AG04450 (cell line): ENCODE data around the gene C10orf105. TPM values are rescaled to one million over a fixed set of nuclear protein-coding genes. Genes with fewer than 3 reads are reported as not detected.

Experiments used
- CTCF ChIA-PET: fragments of 300-600, 350-600 bp; formaldehyde crosslinking; extraction: SDS; loops from one replicate; lab custom pipeline; 2022; ENCODE audit warnings: antibody characterized with exemption, inconsistent platforms; lab: Charles Lee
- POLR2A ChIA-PET: fragments of 350-600 bp; formaldehyde crosslinking; extraction: SDS; loops from one replicate; lab custom pipeline; 2021; ENCODE audit warnings: antibody characterized with exemption, inconsistent platforms; lab: Yijun Ruan, JAX
- DNase-seq: peaks from one replicate; pipeline ENCODE4 v3.0.0-alpha.2; 2011; ENCODE audit warnings: low read depth, low spot score
- H3K27ac ChIP-seq: one replicate; pipeline ENCODE4 v1.5.1; 2012; ENCODE audit warnings: low read depth, low read length, control low read depth
- H3K27me3 ChIP-seq: one replicate; pipeline ENCODE4 v1.6.0; 2012; ENCODE audit warnings: low read length; ENCODE audit not compliant: control insufficient read depth, insufficient read depth
- H3K4me3 ChIP-seq: 2 replicates; pipeline ENCODE4 v1.5.1; 2011; ENCODE audit warnings: mild to moderate bottlenecking, low read depth, low read length, control low read depth
- H3K9me3 ChIP-seq: 2 replicates; pipeline ENCODE4 v1.5.1; 2012; ENCODE audit warnings: low read length; ENCODE audit not compliant: control insufficient read depth, insufficient read depth
- polyA plus RNA-seq: library from polyadenylated mRNA; depleted of rRNA; stranded (reverse); fragments of >200 nt; gene quantifications from 2 replicates; pipeline ENCODE4 v1.2.3, GENCODE V29; 2011
- TF ChIP-seq, protein P1 (sequence below): IDR thresholded peaks from 2 replicates; pipeline ENCODE4 v1.5.1; 2011; ENCODE audit warnings: low read depth, low read length, control low read depth, inconsistent platforms

Gene C10orf105
- polyA plus RNA-seq, 1 experiment, result not detected

- CTCF ChIA-PET, result no interaction called here
- POLR2A ChIA-PET, result no interaction called here
- TF ChIP-seq, protein P1, sequence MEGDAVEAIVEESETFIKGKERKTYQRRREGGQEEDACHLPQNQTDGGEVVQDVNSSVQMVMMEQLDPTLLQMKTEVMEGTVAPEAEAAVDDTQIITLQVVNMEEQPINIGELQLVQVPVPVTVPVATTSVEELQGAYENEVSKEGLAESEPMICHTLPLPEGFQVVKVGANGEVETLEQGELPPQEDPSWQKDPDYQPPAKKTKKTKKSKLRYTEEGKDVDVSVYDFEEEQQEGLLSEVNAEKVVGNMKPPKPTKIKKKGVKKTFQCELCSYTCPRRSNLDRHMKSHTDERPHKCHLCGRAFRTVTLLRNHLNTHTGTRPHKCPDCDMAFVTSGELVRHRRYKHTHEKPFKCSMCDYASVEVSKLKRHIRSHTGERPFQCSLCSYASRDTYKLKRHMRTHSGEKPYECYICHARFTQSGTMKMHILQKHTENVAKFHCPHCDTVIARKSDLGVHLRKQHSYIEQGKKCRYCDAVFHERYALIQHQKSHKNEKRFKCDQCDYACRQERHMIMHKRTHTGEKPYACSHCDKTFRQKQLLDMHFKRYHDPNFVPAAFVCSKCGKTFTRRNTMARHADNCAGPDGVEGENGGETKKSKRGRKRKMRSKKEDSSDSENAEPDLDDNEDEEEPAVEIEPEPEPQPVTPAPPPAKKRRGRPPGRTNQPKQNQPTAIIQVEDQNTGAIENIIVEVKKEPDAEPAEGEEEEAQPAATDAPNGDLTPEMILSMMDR, result no peak
These were observed 41.5 kb upstream of the C10orf105 start for GRCh38 chr10:71761105-71761511.

DNA sequence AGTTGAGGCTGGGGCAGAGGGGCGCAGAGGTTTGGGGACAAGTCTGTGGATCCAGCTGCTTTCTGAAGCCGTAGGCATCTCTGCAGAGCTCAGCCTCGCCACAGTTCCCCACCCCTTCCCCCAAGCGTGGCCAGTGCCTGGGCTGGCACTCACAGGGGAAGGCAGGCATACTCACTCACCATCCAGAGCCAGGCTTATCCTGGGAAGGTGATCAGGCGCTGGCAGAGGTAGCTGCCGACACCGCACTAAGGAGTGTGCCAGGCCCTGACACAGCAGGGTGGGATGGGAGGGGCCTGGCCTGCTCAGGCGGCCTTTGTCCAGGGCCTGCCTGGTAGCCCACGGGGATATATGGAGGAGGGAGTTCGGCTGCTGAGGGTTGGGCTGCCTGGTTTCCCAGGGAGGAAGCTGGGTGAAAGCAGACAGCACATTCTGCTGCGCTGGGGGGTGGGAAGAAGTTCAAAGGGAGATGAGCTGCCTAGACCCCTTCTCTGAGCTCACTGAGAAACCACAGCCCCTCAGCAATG is 37.9 kb upstream of the C10orf105 start:
- no peak for DNase-seq
- ChIA-PET CTCF (interaction anchor here (0.9 to 1.4 kb wide), 2 partner anchors 9 to 16 kb away, joined by 3 to 4 read pairs; partner anchors contain the start of gene VSIR), POLR2A (interaction anchor here (0.9 to 1.8 kb wide), 2 partner anchors 9 kb away, joined by 3 to 8 read pairs; no protein-coding TSS in a partner anchor)

More at GRCh38 chr10:71761105-71761511, 41.5 kb upstream of the C10orf105 start:
- Histone ChIP-seq H3K27ac (no peak overlapping the region), H3K27me3 (no peaks in the 10 kb centered on the region), H3K9me3 (no peaks in the 10 kb centered on the region; the same call in 1 of the 2 replicates), H3K4me3 (no peak overlapping the region)
- no peak for DNase-seq

DNA sequence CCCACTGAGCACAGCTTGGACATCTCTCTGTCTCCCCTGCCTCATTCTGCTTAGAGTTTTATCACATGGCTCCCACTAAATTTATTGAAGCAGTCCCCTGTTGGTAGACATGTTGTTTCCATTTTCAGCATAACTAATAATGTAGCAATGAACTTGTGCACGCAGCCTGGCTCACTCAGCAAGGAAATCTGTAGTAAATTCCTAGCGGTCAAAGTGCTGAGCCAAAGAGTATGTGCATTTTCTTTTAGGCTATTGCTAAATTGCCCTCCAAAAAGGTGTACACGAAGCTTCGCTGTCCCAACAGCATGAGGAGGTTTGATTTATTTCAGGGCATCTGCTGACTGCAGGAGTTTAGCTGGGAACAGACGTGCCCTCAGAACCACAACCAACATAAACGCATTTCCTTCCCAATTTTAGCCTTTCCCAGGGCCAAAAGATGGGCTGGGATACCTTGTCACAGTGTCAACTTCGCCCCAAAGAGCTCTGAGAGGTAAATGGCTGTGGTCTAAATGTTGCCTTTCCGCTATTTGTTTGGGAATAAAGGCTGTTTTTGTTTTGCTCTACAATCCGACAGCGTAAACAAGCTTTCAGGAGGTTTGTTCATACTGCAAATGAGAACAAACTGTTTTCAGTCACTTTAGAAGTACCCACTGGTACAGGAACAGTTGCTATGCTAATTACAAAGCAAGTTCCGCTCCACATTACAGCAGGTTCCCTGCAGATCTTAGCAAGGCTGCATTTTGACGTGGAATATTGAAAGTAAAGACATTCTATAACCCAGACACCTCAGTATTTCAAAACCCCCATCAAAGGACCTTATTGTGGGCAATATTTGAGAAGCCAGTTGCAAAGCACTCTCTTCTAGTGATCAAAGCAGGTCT is 37.0 kb upstream of the C10orf105 start:
- CTCF ChIA-PET, result interaction anchor here (1.6 kb wide), 1 partner anchor 59 kb away, joined by 4 read pairs; no protein-coding TSS in a partner anchor
- Histone ChIP-seq H3K27me3 (peaks cover 4% of the 10 kb centered on the region), H3K27ac (no peak overlapping the region), H3K4me3 (no peak overlapping the region), H3K9me3 (no peaks in the 10 kb centered on the region; the same call in 1 of the 2 replicates)
- TF ChIP-seq, protein P1, result no peak
- POLR2A ChIA-PET, result interaction anchor here (0.9 kb wide), 1 partner anchor 10 kb away, joined by 3 read pairs; no protein-coding TSS in a partner anchor
- DNase-seq, result no peak

More for the DNA sequence above, 37.9 kb upstream of the C10orf105 start:
- H3K9me3 ChIP-seq, result no peaks in the 10 kb centered on the region; the same call in 1 of the 2 replicates
- TF ChIP-seq, protein P1, result no peak
- peaks cover 4% of the 10 kb centered on the region for H3K27me3 ChIP-seq
- no peak overlapping the region for H3K27ac ChIP-seq
- H3K4me3 ChIP-seq, result no peak overlapping the region

DNA sequence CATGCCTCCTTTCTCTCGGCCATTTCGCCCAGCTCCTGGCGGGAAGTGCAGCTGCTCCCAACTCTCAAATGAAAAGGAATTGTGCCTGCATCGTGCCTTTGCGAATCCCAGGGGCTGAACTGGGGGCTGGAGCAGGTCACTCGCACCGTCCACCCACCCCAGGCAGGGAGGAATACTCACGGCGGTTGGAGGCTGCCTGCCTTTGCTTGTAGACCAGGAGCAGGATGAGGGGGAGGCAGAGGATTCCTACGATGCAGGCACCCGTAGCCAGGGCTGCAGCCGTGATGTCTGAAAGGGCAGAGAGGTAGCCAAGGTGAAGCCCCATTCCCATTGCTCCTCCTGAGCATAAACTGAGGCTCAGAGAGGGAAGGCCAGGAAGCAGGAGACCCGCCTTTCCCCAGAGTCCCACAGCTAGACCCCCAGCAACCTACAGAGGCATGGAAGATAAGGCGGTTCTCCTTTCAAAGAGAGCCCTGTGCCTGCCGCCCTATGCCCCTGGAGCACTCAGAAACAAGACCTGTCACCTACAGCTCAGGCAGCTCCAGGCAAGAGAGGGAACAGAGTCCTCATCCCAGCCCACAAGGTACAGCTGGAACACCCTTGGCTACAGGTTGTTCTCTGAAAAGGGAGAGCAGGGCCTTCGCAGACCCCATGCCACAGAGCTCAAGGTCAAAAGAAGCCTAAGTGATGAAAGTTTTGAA is 35.8 kb upstream of the C10orf105 start:
- Histone ChIP-seq H3K4me3 (no peak overlapping the region), H3K27me3 (peaks cover 4% of the 10 kb centered on the region), H3K27ac (no peak overlapping the region), H3K9me3 (no peaks in the 10 kb centered on the region)
- POLR2A ChIA-PET, result interaction anchor here (0.7 to 2.0 kb wide), 2 partner anchors 12 to 89 kb away, joined by 3 to 6 read pairs; no protein-coding TSS in a partner anchor
- CTCF ChIA-PET, result interaction anchor here (0.5 to 1.6 kb wide), 2 partner anchors 58 to 465 kb away, joined by 3 to 4 read pairs; no protein-coding TSS in a partner anchor
- DNase-seq, result no peak
- TF ChIP-seq, protein P1, result no peak
